Testis (tissue), 2 donors: ENCODE data around the gene PRUNE2.

Experiments
- CTCF ChIP-seq, 3 experiments: fragments of 450-650 bp in 2 of 3; fragments of 200-600 bp in 1 of 3; sonication (generic) in 1 of 3; IDR thresholded peaks; one replicate each; pipeline ENCODE4 v1.5.1; 2016 to 2019; ENCODE audit warnings: antibody characterized with exemption in 3 of 3, mild to moderate bottlenecking in 2 of 3, moderate library complexity in 1 of 3
- POLR2A ChIP-seq: fragments of 450-650 bp; IDR thresholded peaks from one replicate; pipeline ENCODE4 v1.6.1; 2017; ENCODE audit warnings: antibody characterized with exemption, mild to moderate bottlenecking, moderate library complexity

GRCh38 chr9:76626980-76627379 is 278.9 kb downstream of the PRUNE2 start:
- TF ChIP-seq CTCF (IDR thresholded peaks at IDR 0.05) = no peak
- no peak for TF ChIP-seq POLR2A
